HG02943 (cell line): ENCODE measurements around the gene PHLDA2.

Experiments
- ATAC-seq: cut with Tn5 transposase; IDR thresholded peaks from one replicate; pipeline ENCODE4 v1.9.1; 2021; ENCODE audit warnings: mild to moderate bottlenecking, low read depth, moderate library complexity; ENCODE audit not compliant: unreplicated experiment

PHLDA2 gene

DNA sequence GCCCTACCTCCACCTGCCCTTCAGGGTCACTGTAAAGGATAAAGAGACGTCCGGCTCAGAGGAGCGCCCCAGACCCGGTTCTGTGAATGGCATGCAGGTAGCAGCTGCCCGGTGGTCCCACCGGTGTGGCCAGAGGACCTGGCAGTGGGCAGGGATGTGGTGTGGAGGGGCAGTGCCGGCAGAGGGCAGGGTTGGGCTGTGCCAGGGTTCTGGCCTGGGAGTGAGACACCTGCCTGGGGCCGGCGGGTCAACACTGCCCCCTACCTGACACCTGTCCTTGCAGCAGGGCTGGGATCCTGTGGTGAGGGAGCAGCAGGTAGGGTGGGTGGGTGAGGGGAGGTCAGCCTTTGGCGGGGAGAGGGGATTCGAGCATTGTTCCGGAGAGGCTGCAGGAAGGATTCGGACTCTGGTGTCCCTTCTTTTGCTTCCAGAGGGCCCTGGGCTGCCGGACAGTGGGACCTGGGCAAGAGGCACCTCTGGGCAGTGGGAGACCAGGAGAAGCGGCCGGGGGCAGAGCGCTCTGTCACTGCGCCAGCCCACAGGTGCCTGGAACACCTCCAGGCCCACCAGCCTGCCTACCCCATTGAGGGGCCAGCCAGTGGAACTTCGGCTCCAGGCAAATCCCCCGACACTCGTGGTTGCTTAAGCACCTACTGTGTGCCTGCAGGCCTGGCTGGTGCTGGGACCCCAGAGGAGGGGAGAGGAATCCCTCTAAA is 1.6 kb upstream of the PHLDA2 start:
- no peak for ATAC-seq

DNA sequence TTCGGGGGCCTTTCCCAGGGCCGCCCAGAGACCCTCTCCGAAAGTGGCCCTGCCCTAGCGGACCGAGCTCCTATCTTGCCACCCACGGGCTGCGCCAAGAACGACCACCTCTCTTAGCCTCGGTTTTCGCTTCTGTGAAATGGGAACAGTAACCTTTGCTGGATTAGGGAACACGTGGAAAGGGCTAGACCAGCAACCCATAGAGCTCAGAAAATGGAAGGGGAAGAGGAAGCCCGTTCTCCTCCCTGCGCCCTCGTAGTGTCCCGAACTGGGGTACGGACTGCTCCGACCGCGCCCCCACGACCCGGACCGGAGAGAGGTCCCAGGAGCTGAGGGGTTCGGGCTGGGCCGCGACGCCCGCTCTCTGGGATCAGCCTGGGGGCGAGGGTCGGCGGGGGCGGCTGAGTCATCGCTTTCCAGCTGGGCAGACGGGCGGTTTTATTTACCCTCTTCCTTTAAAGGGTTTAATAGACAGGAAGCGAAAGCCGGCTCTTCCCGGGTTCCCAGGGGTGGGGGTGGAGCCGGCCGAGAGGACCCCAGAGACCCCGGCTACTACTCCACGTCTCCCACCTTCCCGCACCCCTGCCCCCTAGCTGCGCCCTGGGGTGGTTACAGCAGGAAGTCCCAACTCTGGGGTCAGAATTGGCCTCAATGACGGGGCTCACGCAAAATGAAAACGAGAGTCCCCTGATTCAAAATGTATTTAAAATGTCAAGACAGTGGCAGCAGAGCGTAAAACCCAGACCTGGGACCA is 907 bp upstream of the PHLDA2 start:
- no peak for ATAC-seq

DNA sequence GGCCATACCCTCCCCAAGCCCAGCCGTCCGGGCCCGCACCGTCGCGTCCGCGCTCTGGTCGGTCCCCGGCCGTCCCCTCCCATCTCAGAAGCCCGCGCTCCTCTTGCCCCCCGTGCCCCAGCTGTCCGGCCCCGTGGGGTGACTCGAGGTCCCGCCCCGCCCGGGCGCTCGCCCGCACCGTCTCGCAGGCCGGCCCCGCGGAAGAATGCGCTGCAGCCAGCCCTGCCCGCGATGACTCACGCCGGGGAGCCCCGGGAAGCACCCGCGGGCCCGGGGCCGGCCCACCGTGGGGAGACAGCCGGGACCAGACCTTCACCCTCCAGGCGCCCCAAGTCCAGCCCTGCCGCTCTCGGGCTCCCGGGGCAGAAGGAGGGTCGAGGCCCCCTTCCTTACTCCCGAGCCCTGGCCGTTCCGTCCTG is 320 bp upstream of the PHLDA2 start:
- ATAC-seq = no peak

DNA sequence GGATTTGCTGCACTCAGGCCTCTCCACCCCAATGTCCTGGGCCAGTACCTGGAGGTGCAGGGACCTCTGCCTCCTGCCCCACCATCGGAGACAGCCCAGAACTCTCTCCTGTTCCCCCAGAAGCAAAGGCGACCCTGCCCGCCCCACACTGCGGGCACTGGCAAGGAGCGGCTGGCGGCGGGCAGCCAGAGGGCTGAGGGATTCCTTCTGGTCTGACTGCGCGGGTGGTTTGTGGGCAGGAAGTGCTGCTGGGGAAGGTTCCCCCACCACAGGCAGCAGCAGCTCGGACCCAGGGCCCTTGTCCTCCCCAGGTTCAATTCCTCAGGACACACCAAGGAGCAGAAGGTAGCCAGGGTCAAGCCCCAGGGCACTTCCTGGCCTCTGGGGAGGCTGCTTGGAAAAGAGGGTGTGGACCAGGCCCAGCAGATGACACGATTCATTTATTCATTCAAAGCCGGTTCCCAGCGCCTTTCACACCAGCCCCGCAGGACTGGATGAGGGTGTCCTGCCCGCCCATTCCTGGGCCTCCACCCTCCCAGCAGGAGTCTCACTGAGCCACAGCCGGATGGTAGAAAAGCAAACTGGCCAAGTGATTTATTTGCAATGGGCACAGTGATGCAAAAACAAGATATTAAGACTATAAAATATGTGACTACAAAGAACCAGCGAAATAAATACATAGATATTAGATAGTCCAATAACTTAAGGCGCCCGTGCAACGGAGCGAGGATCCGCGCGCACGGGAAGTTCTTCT is 1.2 kb downstream of the PHLDA2 start:
- no peak for ATAC-seq

DNA sequence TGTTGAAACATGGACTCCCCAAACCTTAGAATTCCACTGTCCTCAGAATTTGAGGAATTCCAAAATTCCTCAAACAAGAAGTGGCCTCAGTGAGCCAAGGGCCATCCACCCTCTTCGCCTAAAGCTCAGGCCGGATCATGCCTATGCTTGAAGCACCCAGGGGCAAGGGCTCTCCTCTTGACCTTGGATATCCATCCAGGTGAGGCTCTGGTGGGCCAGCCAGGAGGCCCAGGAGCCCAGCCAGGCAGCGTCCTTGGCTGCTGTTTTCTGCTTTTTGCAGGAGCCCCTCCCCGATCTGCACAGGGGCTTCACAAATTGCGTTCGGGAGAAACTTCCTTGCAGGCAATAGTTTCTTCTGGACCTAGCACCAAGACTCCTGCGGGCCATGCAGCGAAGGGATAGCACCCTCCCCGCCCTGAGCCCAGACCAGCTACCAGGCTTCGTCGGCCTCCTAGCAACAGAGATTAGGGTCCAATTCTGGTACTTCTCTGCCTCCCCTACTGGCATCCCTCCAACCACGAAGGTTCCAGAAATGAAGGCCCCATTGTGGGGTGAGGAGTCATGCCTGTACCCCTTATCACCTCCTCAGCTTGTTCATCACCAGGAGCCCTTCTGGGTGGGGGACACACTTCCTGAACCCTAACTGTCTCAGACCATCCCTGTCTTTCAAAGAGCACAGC is 2.0 kb downstream of the PHLDA2 start:
- ATAC-seq = no peak

DNA sequence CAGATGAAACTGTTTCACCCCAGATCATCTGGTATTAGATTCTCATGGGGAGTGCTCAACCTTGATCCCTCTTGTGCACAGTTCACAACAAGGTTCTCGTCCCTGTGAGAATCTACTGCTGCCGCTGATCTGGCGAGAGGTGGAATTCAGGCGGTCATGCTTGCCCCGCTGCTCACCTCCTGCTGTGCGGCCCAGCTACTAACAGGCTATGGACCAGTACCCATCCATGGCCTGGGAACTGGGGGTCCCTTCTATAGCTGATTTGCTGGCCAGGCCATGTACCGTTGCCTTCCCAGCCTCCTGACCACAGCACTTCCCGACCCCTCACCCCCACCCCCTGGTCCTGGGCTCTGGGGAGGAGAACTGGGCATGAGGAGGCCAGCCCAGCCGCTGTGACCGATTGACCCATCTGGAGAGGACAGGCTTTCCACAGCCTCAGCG is 2.6 kb downstream of the PHLDA2 start:
- no peak for ATAC-seq

DNA sequence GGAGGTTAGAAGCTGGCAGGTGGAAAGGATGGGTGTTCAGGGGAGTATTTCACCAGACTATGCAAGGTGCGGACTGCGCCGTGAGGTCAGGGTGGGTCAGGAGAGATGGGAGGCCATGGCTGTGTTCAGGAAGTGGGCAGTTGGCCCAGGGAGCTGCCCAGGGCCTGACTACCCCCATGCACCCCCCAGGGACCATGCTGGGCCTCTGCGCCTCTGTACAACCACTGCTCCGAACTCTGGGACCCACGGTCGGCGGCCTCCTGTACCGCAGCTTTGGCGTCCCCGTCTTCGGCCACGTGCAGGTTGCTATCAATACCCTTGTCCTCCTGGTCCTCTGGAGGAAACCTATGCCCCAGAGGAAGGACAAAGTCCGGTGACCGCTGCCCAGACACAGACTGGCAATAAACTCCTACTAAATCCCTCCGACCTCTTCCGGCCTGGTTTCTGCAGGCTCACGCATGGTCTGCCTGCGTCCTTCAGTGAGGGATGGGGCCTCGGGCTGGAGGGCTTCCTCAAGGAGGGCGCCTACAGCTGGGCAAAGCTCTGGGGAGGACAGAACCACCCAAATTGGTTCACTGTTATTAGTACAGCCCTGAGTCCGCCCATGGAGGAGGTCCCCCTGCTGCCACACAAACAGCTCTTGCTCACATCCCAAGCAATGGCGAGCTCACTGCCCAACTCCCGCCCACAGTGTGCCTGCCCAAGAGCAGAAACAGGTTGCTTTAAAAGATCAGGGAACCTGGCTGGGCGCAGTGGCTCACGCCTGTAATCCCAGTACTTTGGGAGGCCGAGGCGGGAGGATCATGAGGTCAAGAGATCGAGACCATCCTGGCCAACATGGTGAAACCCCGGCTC is 4.2 kb downstream of the PHLDA2 start:
- ATAC-seq = no peak

DNA sequence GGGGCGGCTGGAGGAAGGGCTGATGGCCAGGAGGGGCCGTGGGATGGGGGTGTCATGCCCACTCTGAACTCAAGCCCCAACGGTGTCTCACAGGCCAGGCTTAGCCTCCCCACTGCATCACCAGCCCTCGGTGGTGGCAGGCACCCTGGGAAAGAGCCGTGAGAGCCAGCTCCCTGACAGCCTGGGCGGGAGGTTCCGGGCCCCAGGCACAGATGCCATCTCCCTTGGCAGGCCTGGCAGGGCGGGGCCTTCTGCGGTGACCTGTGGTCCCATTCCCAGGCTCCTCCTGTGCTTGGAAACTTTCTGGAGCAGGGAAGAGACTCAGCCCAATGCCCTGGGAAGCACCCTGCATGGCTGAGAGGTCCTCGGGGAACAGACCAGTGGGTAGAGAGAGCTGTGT is 4.8 kb downstream of the PHLDA2 start:
- no peak for ATAC-seq

DNA sequence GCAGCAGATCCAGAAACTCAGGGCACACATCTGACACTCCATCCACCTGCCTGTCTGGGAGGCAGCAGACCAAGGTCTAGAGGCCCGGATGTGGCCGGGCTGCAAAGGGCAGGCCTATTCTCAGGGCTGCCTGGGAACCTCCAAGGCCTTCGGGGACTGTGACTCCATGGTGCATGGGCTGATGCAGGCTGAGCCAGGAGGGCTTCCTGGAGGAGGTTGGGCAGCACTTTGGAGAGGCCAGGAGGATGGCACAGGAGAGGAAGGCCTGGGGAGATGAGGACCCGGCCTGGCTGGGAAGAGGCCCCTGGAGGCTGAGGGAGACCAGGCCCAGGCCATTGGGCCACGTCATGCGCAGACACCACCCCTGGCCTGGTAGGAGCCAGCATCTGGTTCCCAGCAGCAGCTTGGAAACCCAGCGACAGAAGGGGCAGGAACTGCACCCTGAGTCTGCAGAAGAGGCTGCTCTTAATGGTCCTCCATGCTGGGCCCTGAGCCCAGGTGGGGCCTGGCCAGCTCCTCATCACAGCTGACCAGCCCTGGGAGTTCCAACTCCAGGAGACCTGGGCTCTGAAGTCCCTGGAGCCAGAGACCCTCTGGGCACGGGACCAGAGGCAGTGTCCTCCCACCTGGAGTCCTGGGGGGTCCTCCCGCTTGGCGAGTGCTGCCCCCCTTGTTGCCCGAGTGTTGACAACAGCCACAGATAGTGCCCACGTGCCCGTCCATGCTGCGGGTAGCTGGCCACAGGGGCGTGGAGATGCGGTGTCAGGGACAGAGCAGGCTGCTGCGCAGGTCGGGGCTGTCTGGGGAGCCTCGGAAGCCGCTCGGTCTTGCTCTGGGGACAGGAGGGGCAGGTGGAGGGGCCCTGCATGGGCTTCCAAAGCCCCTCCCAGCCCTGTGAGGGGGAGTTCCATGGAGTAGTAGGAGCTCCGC is 5.5 kb downstream of the PHLDA2 start:
- ATAC-seq = no peak

DNA sequence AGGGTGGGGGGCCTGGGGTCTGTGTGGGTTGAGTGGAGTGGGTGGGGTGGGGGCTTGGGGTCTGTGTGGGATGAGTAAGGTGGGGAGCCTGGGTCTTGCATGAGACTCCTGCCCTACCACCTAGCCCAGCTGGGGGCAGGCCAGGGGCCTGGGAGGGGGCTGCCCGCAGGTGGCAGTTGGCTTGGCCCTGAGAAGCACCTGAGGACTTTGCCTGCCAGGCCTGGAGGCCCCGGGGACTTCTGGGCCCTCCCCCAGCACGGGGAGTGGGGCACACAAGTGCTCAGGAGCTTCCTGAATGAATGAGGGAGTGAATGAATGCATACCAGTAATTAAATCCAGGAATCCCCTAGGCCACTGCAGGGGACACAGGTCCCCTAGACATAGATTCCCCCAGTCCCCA is 6.6 kb downstream of the PHLDA2 start:
- ATAC-seq = no peak

DNA sequence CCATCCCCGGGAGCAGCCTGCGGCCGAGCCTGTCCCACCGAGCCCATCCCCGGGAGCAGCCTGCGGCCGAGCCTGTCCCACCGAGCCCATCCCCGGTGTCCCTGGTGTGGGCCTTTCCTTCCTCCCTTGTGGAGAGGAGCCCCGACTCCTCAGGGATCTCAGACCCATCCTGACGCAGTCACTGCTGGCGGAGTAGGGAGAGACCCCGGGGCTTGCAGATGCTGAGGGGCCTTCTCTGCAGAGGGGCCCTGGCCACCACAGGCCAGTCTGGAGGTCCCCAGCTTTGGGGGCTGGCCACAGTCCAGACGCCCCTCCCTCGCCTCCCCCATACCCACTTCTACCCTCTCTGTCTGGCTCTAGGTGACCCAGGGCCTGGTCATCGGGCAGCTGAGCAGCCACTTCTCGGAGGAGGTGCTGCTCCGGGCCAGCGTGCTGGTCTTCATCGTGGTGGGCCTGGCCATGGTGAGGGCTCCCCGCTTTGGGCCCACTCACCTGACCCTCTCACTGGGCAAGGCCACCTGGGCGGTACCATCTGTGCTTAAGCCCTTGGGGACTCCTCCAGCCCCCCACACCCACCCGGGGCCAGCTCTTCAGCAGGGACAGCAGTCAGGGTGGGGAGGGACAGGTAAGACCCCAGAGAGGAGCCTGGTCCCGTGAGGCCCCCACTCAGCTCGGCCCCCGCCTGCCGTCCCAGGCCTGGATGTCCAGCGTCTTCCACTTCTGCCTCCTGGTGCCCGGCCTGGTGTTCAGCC is 7.3 kb downstream of the PHLDA2 start:
- ATAC-seq = no peak

DNA sequence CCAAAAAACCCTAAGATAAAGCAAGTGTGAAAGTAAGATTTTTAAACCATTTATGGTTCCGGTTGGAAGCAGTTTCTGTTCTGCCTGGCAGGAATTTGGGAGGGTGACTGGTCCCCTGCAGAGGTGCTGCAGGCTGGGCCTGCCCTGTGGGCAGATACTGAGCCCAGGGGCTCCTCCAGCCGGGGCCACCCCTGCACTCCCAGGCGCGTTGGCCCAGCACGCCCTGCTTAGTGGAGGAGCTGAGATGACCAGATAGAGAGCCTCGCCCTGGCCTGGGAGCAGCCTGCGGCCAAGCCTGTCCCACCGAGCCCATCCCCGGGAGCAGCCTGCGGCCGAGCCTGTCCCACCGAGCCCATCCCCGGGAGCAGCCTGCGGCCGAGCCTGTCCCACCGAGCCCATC is 8.0 kb downstream of the PHLDA2 start:
- no peak for ATAC-seq

DNA sequence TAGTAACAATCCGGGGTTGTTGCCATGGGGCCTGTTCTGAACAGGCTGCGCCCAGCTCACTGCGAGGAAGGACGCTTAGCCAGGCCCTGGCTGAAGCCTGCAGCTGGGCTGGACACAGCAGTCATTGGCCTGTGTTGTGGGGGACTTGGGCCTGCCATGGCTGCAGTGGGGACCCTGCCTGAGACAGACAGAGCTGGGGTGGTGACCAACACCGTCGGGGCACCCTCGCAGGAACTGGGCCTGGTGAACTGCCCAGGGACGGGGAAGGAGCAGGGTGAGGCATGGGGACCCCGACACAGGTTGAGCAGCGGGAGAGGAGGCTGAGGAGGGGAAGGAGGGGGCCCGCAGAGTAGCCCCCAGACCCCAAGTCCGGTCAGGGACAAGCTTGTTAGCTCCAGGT is 8.9 kb downstream of the PHLDA2 start:
- no peak for ATAC-seq

DNA sequence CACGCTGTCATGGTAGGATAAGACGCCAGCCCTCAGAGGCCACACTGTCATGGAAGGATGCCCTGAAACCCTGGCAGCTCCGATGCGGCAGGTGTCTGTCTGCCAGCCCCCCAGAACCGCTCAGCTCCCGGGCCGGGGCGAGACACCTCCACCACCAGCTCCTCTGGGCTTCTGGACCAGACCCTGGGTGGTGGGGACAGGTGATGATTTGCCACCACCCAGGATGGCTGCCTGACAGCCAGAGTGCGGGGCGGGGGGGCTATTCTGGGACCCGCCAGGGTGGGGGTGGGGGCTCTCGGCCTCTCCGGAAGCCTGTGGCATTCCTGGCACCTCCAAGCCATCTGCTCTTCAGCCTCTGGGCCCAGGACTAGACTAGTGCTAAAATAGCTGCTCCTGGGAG is 9.4 kb downstream of the PHLDA2 start:
- ATAC-seq = no peak

DNA sequence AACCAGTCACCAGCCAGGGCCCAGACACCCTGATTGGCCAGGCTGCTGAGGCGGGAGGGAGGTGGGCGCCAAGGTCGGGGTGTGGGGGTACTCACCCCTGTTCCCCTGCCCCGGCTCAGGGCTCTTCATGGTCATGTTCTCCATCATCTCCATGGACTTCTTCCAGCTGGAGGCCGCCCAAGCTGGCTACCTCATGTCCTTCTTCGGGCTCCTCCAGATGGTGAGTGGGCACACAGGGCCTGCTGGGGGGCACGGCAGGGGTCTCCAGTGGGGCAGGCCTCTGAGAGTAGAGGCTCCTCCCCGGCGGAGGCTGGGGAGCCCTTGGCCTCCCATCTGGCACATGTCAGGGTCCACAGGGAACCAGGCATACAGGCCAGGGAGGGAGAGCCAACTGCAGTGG is 10.0 kb downstream of the PHLDA2 start:
- ATAC-seq = no peak

DNA sequence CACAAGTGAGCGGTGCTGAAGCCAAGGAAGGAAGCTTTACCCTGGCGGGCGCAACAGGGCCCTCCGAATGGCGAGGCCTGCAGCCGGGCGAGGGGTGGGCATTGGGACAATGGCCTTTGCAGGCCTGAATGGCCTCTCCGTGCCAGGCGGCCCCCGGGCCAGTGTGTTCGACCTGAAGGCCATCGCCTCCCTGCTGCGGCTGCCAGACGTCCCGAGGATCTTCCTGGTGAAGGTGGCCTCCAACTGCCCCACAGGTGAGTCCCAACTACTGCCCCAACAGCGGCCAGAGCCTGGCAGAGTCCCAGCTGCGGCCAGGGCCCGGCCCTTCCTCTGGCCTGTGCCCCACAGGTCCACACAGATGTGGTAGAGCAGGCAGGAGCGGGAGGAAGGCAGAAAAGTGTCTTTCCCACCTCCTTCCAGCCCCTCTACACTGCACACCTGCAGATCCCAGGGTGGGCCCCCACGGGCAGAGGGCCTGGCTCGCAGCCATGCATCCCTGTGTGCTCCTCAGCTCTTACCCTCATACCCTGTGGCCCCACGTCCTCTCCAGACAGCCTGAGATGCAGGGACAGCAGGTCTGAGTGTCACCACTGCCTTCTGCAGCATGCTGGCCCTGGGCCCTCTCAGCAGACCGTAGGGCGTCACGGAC is 11.3 kb downstream of the PHLDA2 start:
- no peak for ATAC-seq

DNA sequence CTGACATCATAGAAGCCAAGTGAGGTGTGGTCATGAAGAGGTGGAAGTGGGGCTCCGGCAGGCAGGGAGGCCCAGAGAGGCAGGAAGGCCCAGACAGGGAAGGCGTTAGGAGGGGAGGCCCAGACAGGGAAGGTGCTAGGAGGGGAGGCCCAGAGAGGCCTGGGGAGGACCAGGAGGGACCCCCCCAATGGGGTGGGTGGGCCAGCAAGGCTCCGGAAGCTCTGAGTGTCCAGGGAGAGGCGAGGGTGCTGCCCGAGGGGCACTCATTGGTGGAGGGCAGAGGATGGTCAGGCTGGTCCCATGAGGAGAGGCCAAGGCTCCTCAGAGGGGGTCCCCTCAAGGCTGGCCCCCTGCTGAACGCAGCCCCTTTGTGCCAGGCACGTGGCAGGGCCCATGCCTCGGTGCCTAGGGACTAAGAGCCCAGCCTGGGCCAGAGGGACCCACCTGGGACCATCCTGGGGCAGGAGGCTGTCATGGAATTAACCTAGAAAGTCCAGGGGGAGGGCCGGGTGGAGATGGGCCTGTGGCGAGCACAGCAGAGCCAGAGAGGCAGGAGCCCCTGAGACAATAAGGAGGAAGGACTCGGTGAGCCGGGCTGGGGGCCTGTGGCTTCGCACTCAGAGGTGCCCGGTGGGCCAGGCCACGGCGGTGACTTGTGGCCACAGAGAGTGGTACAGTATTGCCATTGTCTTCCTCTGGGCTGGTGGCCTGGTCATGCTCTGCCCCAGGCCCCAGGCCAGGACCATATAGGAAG is 12.2 kb downstream of the PHLDA2 start:
- ATAC-seq = no peak
